ENCODE results near the gene ATOH8.

ATOH8 gene

GRCh38 chr2:85754313-85755095, 713 bp downstream of the ATOH8 start:
- DNase-seq (ENCODE audit: low read depth, low spot score): no peak

- DNase-seq (ENCODE audit: low read depth, low spot score): no peak
These were observed 1.6 kb downstream of the ATOH8 start for GRCh38 chr2:85755122-85756027.

- DNase-seq (ENCODE audit: low read depth, low spot score): no peak
These were observed 2.4 kb downstream of the ATOH8 start for GRCh38 chr2:85756195-85756594.

- no peak for DNase-seq (ENCODE audit: low read depth, low spot score)
These were observed 3.1 kb downstream of the ATOH8 start for GRCh38 chr2:85756822-85757435.

- DNase-seq (ENCODE audit: low read depth, low spot score): no peak
These were observed 4.1 kb downstream of the ATOH8 start for GRCh38 chr2:85757860-85758259.

GRCh38 chr2:85758361-85759256, 4.8 kb downstream of the ATOH8 start:
- DNase-seq (ENCODE audit: low read depth, low spot score): no peak

- DNase-seq (ENCODE audit: low read depth, low spot score): no peak
These were observed 5.4 kb downstream of the ATOH8 start for GRCh38 chr2:85759257-85759613.

- DNase-seq (ENCODE audit: low read depth, low spot score): no peak
These were observed 6.6 kb downstream of the ATOH8 start for GRCh38 chr2:85760371-85760770.

- no peak for DNase-seq (ENCODE audit: low read depth, low spot score)
These were observed 7.1 kb downstream of the ATOH8 start for GRCh38 chr2:85760872-85761271.

GRCh38 chr2:85761512-85761944, 7.7 kb downstream of the ATOH8 start:
- DNase-seq (ENCODE audit: low read depth, low spot score): no peak

- no peak for DNase-seq (ENCODE audit: low read depth, low spot score)
These were observed 8.2 kb downstream of the ATOH8 start for GRCh38 chr2:85761946-85762345.

- no peak for DNase-seq (ENCODE audit: low read depth, low spot score)
These were observed 9.3 kb downstream of the ATOH8 start for GRCh38 chr2:85763132-85763531.

GRCh38 chr2:85763831-85764230, 10.0 kb downstream of the ATOH8 start:
- no peak for DNase-seq (ENCODE audit: low read depth, low spot score)

- no peak for DNase-seq (ENCODE audit: low read depth, low spot score)
These were observed 11.4 kb downstream of the ATOH8 start for GRCh38 chr2:85765081-85765731.

- DNase-seq (ENCODE audit: low read depth, low spot score): no peak
These were observed 12.4 kb downstream of the ATOH8 start for GRCh38 chr2:85766229-85766628.

- no peak for DNase-seq (ENCODE audit: low read depth, low spot score)
These were observed 14.2 kb downstream of the ATOH8 start for GRCh38 chr2:85767803-85768665.

GRCh38 chr2:85768713-85769112, 14.9 kb downstream of the ATOH8 start:
- no peak for DNase-seq (ENCODE audit: low read depth, low spot score)

GRCh38 chr2:85769236-85769982, 15.6 kb downstream of the ATOH8 start:
- no peak for DNase-seq (ENCODE audit: low read depth, low spot score)

- no peak for DNase-seq (ENCODE audit: low read depth, low spot score)
These were observed 16.2 kb downstream of the ATOH8 start for GRCh38 chr2:85769983-85770362.
